Measurements from ENCODE around the gene GET4.

Gene GET4

GRCh38 chr7:888081-889024 is 12.0 kb downstream of the GET4 start:
- no peak for DNase-seq

- no peak for DNase-seq
These were observed 12.7 kb downstream of the GET4 start for GRCh38 chr7:889025-889390.

GRCh38 chr7:889391-889790 is 13.0 kb downstream of the GET4 start:
- no peak for DNase-seq

- DNase-seq, result no peak
These were observed 14.5 kb downstream of the GET4 start for GRCh38 chr7:890868-891267.

GRCh38 chr7:891291-891690 is 14.9 kb downstream of the GET4 start:
- DNase-seq, result no peak

- DNase-seq, result no peak
These were observed 15.5 kb downstream of the GET4 start for GRCh38 chr7:891805-892204.

GRCh38 chr7:892648-893593 is 16.6 kb downstream of the GET4 start:
- DNase-seq, result no peak

- DNase-seq, result no peak
These were observed 17.3 kb downstream of the GET4 start for GRCh38 chr7:893686-894085.

- DNase-seq, result no peak
These were observed 18.0 kb downstream of the GET4 start for GRCh38 chr7:894164-894867.

GRCh38 chr7:894927-895450 is 18.6 kb downstream of the GET4 start:
- no peak for DNase-seq

- DNase-seq, result no peak
These were observed 19.2 kb downstream of the GET4 start for GRCh38 chr7:895451-896052.

- no peak for DNase-seq
These were observed 20.2 kb downstream of the GET4 start for GRCh38 chr7:896346-897075.

GRCh38 chr7:897086-897485 is 20.7 kb downstream of the GET4 start:
- no peak for DNase-seq

- DNase-seq, result no peak
These were observed 21.5 kb downstream of the GET4 start for GRCh38 chr7:897771-898376.

- no peak for DNase-seq
These were observed 22.1 kb downstream of the GET4 start for GRCh38 chr7:898460-898854.

- no peak for DNase-seq
These were observed 22.7 kb downstream of the GET4 start for GRCh38 chr7:898855-899681.

- DNase-seq, result no peak
These were observed 23.5 kb downstream of the GET4 start for GRCh38 chr7:899806-900205.

- no peak for DNase-seq
These were observed 24.1 kb downstream of the GET4 start for GRCh38 chr7:900331-901040.

- no peak for DNase-seq
These were observed 24.7 kb downstream of the GET4 start for GRCh38 chr7:901041-901387.
